ENCODE data around the gene MYL10.
"Not testable (repeated sequence)": the region's sequence is repeated elsewhere in the genome, so short reads cannot be mapped to it uniquely, and the experiment has no call there.

DNA sequence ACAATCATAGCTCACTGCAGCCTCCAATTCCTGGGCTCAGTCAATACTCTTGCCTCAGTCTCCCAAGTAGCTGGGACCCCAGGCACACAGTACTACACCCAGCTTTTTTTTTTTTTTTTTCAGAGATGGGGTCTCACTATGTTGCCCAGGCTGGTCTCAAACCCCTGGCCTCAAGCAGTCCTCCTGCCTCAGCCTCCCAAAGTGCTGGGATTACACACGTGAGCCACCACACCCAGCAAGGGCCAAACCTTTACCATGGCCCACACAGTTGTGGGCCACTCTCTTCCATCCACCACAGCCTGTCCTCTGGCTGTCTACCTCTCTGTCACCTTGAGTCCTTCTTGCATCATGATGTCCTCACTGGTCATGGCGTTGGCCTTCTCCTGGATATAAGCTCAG is 24.2 kb downstream of the MYL10 start:
- not testable (repeated sequence) for TF ChIP-seq POLR2A (IDR thresholded peaks at IDR 0.05; ENCODE audit: low read depth); CTCF (IDR thresholded peaks at IDR 0.05); POLR2AphosphoS5 (IDR thresholded peaks at IDR 0.05)
